CD14-positive monocyte (primary cell): ENCODE results near the gene ACY1. TPM values are rescaled to one million over a fixed set of nuclear protein-coding genes. Genes with fewer than 3 reads are reported as not detected.

Source experiments
- DNase-seq, 3 donors: peaks; one replicate each; pipeline ENCODE4 v3.0.0-alpha.2; 2011 to 2022
- H2AFZ ChIP-seq: 2 replicates; pipeline ENCODE4 v1.6.0; 2012; ENCODE audit warnings: mild to moderate bottlenecking, low read depth, low read length, inconsistent platforms; ENCODE audit not compliant: insufficient read depth, poor library complexity, severe bottlenecking
- H3K27ac ChIP-seq, 2 donors: 1 replicate in 1 of 2; 2 replicates in 1 of 2; pipeline ENCODE4 v1.5.1; 2012 to 2013; ENCODE audit warnings: low read length in 2 of 2, control low read depth in 1 of 2, inconsistent platforms in 1 of 2, low read depth in 1 of 2, mild to moderate bottlenecking in 1 of 2
- H3K27me3 ChIP-seq, 2 donors: one replicate each; pipeline versions ENCODE4 v1.6.0 to v1.6.1; 2011 to 2013; ENCODE audit warnings: low read length in 2 of 2; ENCODE audit not compliant: control insufficient read depth in 2 of 2, insufficient read depth in 2 of 2
- H3K36me3 ChIP-seq, 2 donors: replicated peaks in 1 of 2; 1 replicate in 1 of 2; 2 replicates in 1 of 2; pipeline versions ENCODE4 v1.5.1 to v1.6.1; 2012 to 2013; ENCODE audit warnings: low read length in 2 of 2, control low read depth in 1 of 2, inconsistent platforms in 1 of 2, mild to moderate bottlenecking in 1 of 2; ENCODE audit not compliant: insufficient read depth in 2 of 2, control insufficient read depth in 1 of 2
- H3K4me1 ChIP-seq, 2 donors: 1 replicate in 1 of 2; 2 replicates in 1 of 2; pipeline versions ENCODE4 v1.5.1 to v1.6.1; 2012 to 2013; ENCODE audit warnings: low read length in 2 of 2, control low read depth in 1 of 2, inconsistent platforms in 1 of 2, mild to moderate bottlenecking in 1 of 2, moderate library complexity in 1 of 2; ENCODE audit not compliant: insufficient read depth in 2 of 2, control insufficient read depth in 1 of 2
- H3K4me2 ChIP-seq: replicated peaks from 2 replicates; pipeline ENCODE3; 2012; ENCODE audit warnings: low read length, moderate library complexity, mild to moderate bottlenecking; ENCODE audit not compliant: poor library complexity, severe bottlenecking; ENCODE audit errors: extremely low read depth
- H3K4me3 ChIP-seq, 3 experiments: fragments of 200-600 bp in 1 of 3; sonication (generic) in 1 of 3; replicated peaks in 1 of 3; 1 replicate in 2 of 3; 2 replicates in 1 of 3; pipeline ENCODE4 v1.5.1; 2011 to 2013; ENCODE audit warnings: low read length in 3 of 3, mild to moderate bottlenecking in 3 of 3, control low read depth in 2 of 3, low read depth in 2 of 3, inconsistent platforms in 1 of 3, moderate library complexity in 1 of 3
- H3K79me2 ChIP-seq: 2 replicates; pipeline ENCODE4 v1.6.0; 2012; ENCODE audit warnings: mild to moderate bottlenecking, control low read depth, inconsistent platforms, low read length, moderate library complexity; ENCODE audit not compliant: insufficient read depth
- H3K9ac ChIP-seq: 2 replicates; pipeline ENCODE4 v1.6.0; 2017; ENCODE audit warnings: low read length, mild to moderate bottlenecking; ENCODE audit not compliant: insufficient read depth, poor library complexity, severe bottlenecking
- H3K9me3 ChIP-seq, 2 donors: replicated peaks in 1 of 2; 1 replicate in 1 of 2; 2 replicates in 1 of 2; pipeline versions ENCODE4 v1.5.1 to v1.6.1; 2012 to 2013; ENCODE audit warnings: low read length in 2 of 2, control low read depth in 1 of 2; ENCODE audit not compliant: control insufficient read depth in 1 of 2, insufficient read depth in 1 of 2
- H4K20me1 ChIP-seq: 2 replicates; pipeline ENCODE4 v1.6.0; 2012; ENCODE audit warnings: mild to moderate bottlenecking, low read length, control low read depth, moderate library complexity; ENCODE audit not compliant: insufficient read depth
- H3K27ac Mint-ChIP-seq, 7 donors: one replicate each; pipeline ENCODE4 v1.8.0; 2020; ENCODE audit warnings: mild to moderate bottlenecking in 7 of 7, mixed read lengths in 7 of 7, moderate library complexity in 6 of 7, inconsistent platforms in 2 of 7
- H3K27me3 Mint-ChIP-seq, 3 donors: one replicate each; pipeline ENCODE4 v1.8.0; 2021 to 2022; ENCODE audit warnings: low read depth in 3 of 3, mild to moderate bottlenecking in 3 of 3, mixed read lengths in 3 of 3, moderate library complexity in 3 of 3, inconsistent platforms in 1 of 3
- H3K36me3 Mint-ChIP-seq, 2 donors: one replicate each; pipeline ENCODE4 v1.8.0; 2020; ENCODE audit warnings: mixed read lengths in 2 of 2, inconsistent platforms in 1 of 2, mild to moderate bottlenecking in 1 of 2
- H3K4me1 Mint-ChIP-seq: one replicate; pipeline ENCODE4 v1.8.0; 2020; ENCODE audit warnings: mild to moderate bottlenecking, mixed read lengths
- H3K4me3 Mint-ChIP-seq, 2 donors: one replicate each; pipeline ENCODE4 v1.8.0; 2020; ENCODE audit warnings: mild to moderate bottlenecking in 2 of 2, mixed read lengths in 2 of 2, moderate library complexity in 1 of 2
- H3K9me3 Mint-ChIP-seq, 7 donors: one replicate each; pipeline ENCODE4 v1.8.0; 2020 to 2022; ENCODE audit warnings: mixed read lengths in 7 of 7, mild to moderate bottlenecking in 6 of 7, moderate library complexity in 6 of 7, inconsistent platforms in 2 of 7
- WGBS: methylation state at CpG from one replicate; pipeline ENCODE4 v1.1.5; 2013; ENCODE audit warnings: missing lambda C conversion rate; ENCODE audit not compliant: insufficient coverage; 5-methylcytosine and 5-hydroxymethylcytosine counted together
- intact Hi-C, 2 donors: fragments of 100-400 bp; cut with micrococcal nuclease; formaldehyde crosslinking; loops; one replicate each; pipeline versions ENCODE4 v1.15.0 to v1.15.1; 2023
- polyA plus RNA-seq, 3 donors: library from polyadenylated mRNA; depleted of rRNA in 1 of 3; unstranded in 2 of 3; stranded (reverse) in 1 of 3; fragments of 300-500 nt in 2 of 3; fragments of >200 nt in 1 of 3; fragmentation: Illumina TruSeq in 2 of 3; gene quantifications; 1 replicate in 2 of 3; 2 replicates in 1 of 3; pipeline ENCODE4 v1.2.3, GENCODE V29; 2012 to 2021
- TF ChIP-seq, protein P1 (sequence below): fragments of 200-600 bp; IDR thresholded peaks from one replicate; pipeline ENCODE4 v1.8.0; 2022; ENCODE audit warnings: antibody characterized with exemption, mild to moderate bottlenecking

The ACY1 gene
- polyA plus RNA-seq, 3 donors = 13.3 to 18.0 (median 14.5) TPM

DNA sequence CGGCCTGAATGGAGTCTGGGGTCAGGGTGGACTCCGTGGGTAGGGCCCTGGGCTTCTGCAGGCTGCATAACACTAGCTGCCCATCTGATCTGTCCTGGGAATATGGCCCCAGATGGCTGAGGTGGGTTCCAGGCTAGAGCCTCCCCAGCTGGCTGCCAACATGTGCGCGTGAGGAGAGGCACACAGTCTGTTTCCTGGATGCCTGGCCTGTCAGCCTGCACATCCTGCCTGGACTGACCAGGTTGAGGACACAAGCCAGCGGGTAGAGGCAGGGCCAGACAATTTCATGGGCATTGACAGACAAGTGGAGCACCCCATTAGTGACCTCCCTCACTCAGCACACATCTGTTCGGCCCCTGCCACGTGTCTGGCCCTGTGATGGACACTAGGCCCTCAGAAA is 42.1 kb downstream of the ACY1 start:
- Histone ChIP-seq H3K27me3 (no peaks in the 10 kb centered on the region), H3K79me2 (no peaks in the 10 kb centered on the region), H2AFZ (no peak overlapping the region), H3K27ac (no peak overlapping the region), H3K4me1 (no peaks in the 10 kb centered on the region), H3K9me3 (no peaks in the 10 kb centered on the region), H4K20me1 (no peaks in the 10 kb centered on the region), H3K36me3 (no peaks in the 10 kb centered on the region), H3K4me3 (no peak overlapping the region), H3K4me2 (no peak overlapping the region), H3K9ac (no peak overlapping the region)
- Mint-ChIP-seq H3K36me3 (no peaks in the 10 kb centered on the region), H3K27me3 (peaks cover 1 to 4% (median 1%) of the 10 kb centered on the region in 3 donors), H3K4me3 (no peak overlapping the region), H3K9me3 (no peaks in the 10 kb centered on the region), H3K27ac (no peak overlapping the region), H3K4me1 (no peaks in the 10 kb centered on the region)
- TF ChIP-seq, protein P1, sequence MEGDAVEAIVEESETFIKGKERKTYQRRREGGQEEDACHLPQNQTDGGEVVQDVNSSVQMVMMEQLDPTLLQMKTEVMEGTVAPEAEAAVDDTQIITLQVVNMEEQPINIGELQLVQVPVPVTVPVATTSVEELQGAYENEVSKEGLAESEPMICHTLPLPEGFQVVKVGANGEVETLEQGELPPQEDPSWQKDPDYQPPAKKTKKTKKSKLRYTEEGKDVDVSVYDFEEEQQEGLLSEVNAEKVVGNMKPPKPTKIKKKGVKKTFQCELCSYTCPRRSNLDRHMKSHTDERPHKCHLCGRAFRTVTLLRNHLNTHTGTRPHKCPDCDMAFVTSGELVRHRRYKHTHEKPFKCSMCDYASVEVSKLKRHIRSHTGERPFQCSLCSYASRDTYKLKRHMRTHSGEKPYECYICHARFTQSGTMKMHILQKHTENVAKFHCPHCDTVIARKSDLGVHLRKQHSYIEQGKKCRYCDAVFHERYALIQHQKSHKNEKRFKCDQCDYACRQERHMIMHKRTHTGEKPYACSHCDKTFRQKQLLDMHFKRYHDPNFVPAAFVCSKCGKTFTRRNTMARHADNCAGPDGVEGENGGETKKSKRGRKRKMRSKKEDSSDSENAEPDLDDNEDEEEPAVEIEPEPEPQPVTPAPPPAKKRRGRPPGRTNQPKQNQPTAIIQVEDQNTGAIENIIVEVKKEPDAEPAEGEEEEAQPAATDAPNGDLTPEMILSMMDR = no peak
- DNase-seq = no peak
- intact Hi-C loops = no loop called here
- 86% methylated on average over 4 of the region's 7 CpGs for WGBS

DNA sequence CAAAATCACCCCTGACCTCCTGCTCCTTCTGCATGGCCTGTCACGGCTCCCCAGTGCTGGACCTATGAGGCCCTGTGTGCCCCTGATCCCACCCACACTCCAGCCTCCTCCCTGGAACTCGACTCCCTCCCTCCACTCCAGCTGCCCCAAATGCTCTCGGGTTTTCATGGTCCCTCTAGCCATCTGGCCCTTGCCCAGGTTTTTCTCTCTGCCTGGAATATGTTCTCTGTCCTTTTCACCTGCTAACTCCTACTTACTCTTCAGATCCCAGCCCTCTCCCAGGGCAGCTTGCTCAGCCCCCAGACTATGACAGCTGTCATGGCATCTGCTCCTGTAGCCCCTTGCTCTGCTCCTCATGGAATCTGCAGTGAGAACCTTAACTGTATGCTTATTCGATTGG is 42.7 kb downstream of the ACY1 start:
- no peaks in the 10 kb centered on the region for H3K36me3 ChIP-seq
- DNase-seq = no peak
- no peaks in the 10 kb centered on the region for H3K27me3 ChIP-seq
- H4K20me1 ChIP-seq = no peaks in the 10 kb centered on the region
- TF ChIP-seq, protein P1 = no peak
- H3K27ac ChIP-seq = no peak overlapping the region
- Mint-ChIP-seq H3K27ac (no peak overlapping the region), H3K27me3 (peaks cover 1 to 4% (median 1%) of the 10 kb centered on the region in 3 donors), H3K4me3 (no peak overlapping the region), H3K36me3 (no peaks in the 10 kb centered on the region), H3K4me1 (no peaks in the 10 kb centered on the region), H3K9me3 (no peaks in the 10 kb centered on the region)
- H3K79me2 ChIP-seq = no peaks in the 10 kb centered on the region
- no peak overlapping the region for H3K4me2 ChIP-seq
- H2AFZ ChIP-seq = no peak overlapping the region
- H3K9ac ChIP-seq = no peak overlapping the region
- H3K9me3 ChIP-seq = no peaks in the 10 kb centered on the region
- 91% methylated on average over 4 of the region's 4 CpGs for WGBS
- intact Hi-C loops = no loop called here
- no peak overlapping the region for H3K4me3 ChIP-seq
- H3K4me1 ChIP-seq = no peaks in the 10 kb centered on the region
